ENCODE data around the gene PSAP. TPM values are rescaled to one million over a fixed set of nuclear protein-coding genes. Genes with fewer than 3 reads are reported as not detected.
A peak's percentile ranks its signal among the peaks of the same experiment; 100 is the strongest.

PSAP gene
- total RNA-seq, 1 experiment from 2014 or later = 336 TPM

DNA sequence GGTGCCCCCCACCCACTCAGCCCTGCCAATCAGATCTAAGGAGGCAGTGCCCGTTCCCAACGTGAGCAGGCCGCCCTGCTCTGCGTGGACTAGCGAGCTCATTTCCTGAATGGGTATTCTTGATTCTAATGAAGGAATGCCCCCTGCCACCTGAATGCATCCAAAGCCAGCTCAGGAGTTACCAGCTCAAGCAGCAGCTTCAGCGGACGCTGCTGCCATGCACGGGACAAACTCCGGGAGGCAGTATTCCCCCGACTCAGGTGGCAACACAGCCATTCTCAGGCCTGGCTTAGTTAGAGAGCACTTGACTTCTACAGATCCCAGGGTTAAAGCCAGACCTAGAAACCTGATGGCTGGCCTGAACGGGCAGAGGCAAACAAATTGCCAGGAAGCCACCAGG, 25.8 kb downstream of the PSAP start:
- WGBS (ENCODE audit: extremely low coverage, insufficient read length, low lambda C conversion rate) = no CpG with 5 or more reads among the region's 11 CpGs
- no peaks in the 10 kb centered on the region for H4K20me1 ChIP-seq (ENCODE audit: control insufficient read depth, insufficient read depth, insufficient read length)
- Mint-ChIP-seq H3K4me1 (no peaks in the 10 kb centered on the region), H3K27me3 (ENCODE audit: low read depth) (no peaks in the 10 kb centered on the region), H3K9me3 (no peaks in the 10 kb centered on the region), H3K27ac (peak overlapping the region in 1 of 3 experiments; percentile 65; a peak in 1 of 7 replicates), H3K36me3 (ENCODE audit: insufficient read depth in 1 of 3, low read depth in 3 of 3) (peaks cover 43 to 84% (median 81%) of the 10 kb centered on the region in 3 experiments), H3K4me3 (no peak overlapping the region)
- H3K27ac ChIP-seq (ENCODE audit: insufficient read length, low read depth, low read length) = no peak overlapping the region
- no peak overlapping the region for H2BK12ac ChIP-seq (ENCODE audit: insufficient read length, low read depth, low read length)
- no peak overlapping the region for H4K8ac ChIP-seq (replicated peaks; ENCODE audit: insufficient read length, low read depth, low read length)
- H2BK120ac ChIP-seq (ENCODE audit: low read depth, low read length, poor library complexity, severe bottlenecking) = no peak overlapping the region
- H3K14ac ChIP-seq (ENCODE audit: insufficient read depth, low read length) = no peak overlapping the region
- H3K56ac ChIP-seq (ENCODE audit: insufficient read length, low read depth, low read length) = no peak overlapping the region
- H4K91ac ChIP-seq (ENCODE audit: insufficient read length, low read depth, low read length) = no peak overlapping the region
- no peak overlapping the region for H2AFZ ChIP-seq (ENCODE audit: low read length)
- TF ChIP-seq, protein P1, sequence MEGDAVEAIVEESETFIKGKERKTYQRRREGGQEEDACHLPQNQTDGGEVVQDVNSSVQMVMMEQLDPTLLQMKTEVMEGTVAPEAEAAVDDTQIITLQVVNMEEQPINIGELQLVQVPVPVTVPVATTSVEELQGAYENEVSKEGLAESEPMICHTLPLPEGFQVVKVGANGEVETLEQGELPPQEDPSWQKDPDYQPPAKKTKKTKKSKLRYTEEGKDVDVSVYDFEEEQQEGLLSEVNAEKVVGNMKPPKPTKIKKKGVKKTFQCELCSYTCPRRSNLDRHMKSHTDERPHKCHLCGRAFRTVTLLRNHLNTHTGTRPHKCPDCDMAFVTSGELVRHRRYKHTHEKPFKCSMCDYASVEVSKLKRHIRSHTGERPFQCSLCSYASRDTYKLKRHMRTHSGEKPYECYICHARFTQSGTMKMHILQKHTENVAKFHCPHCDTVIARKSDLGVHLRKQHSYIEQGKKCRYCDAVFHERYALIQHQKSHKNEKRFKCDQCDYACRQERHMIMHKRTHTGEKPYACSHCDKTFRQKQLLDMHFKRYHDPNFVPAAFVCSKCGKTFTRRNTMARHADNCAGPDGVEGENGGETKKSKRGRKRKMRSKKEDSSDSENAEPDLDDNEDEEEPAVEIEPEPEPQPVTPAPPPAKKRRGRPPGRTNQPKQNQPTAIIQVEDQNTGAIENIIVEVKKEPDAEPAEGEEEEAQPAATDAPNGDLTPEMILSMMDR (conservative IDR thresholded peaks at IDR 0.05) = peak; percentile 34; the same call in 2 of the 3 replicates
- no peak overlapping the region for H3K18ac ChIP-seq (ENCODE audit: insufficient read length, low read depth, low read length)
- no peak overlapping the region for H3K4ac ChIP-seq (ENCODE audit: low read depth, low read length)
- no peak overlapping the region for H3T11ph ChIP-seq (ENCODE audit: low read length)
- H3K9ac ChIP-seq (ENCODE audit: extremely low read depth, insufficient read length, low read length) = no peak overlapping the region
- no peaks in the 10 kb centered on the region for H3K23me2 ChIP-seq (ENCODE audit: insufficient read length, low read depth, low read length, poor library complexity, severe bottlenecking)
- H2AK5ac ChIP-seq (ENCODE audit: insufficient read length, low read length) = no peak overlapping the region
- no peak overlapping the region for H2BK15ac ChIP-seq (ENCODE audit: low read depth, low read length)
- no peak for DNase-seq
- peaks cover 5% of the 10 kb centered on the region; the same call in 1 of the 2 replicates for H3K4me1 ChIP-seq (ENCODE audit: insufficient read depth, low read length)
- H3K79me2 ChIP-seq (ENCODE audit: insufficient read depth, low read length) = no peaks in the 10 kb centered on the region
- H2BK20ac ChIP-seq (ENCODE audit: low read depth, low read length, poor library complexity, severe bottlenecking) = no peak overlapping the region
- no peak overlapping the region for H2BK5ac ChIP-seq (ENCODE audit: insufficient read length, low read length)
- no peaks in the 10 kb centered on the region for H3K79me1 ChIP-seq (ENCODE audit: insufficient read depth, low read depth, low read length, poor library complexity, severe bottlenecking)
- H3K27me3 ChIP-seq (ENCODE audit: insufficient read depth, low read length) = no peaks in the 10 kb centered on the region
- H3K23ac ChIP-seq (ENCODE audit: insufficient read length, low read depth, low read length) = no peak overlapping the region
- no peaks in the 10 kb centered on the region for H3K9me3 ChIP-seq (ENCODE audit: control insufficient read depth, low read depth, low read length)
- no peak overlapping the region for H3K4me2 ChIP-seq (ENCODE audit: insufficient read depth, insufficient read length, low read length)
- no peak overlapping the region for H4K5ac ChIP-seq (ENCODE audit: insufficient read length, low read depth, low read length)

All from H9 (cell line).